Measurements from ENCODE around the gene GJD3. TPM values are rescaled to one million over a fixed set of nuclear protein-coding genes. Genes with fewer than 3 reads are reported as not detected.
"Not testable (repeated sequence)": the region's sequence is repeated elsewhere in the genome, so short reads cannot be mapped to it uniquely, and the experiment has no call there.

The GJD3 gene
- polyA plus RNA-seq, 4 donors = 0.32 to 1.1 TPM; not detected in 2

DNA sequence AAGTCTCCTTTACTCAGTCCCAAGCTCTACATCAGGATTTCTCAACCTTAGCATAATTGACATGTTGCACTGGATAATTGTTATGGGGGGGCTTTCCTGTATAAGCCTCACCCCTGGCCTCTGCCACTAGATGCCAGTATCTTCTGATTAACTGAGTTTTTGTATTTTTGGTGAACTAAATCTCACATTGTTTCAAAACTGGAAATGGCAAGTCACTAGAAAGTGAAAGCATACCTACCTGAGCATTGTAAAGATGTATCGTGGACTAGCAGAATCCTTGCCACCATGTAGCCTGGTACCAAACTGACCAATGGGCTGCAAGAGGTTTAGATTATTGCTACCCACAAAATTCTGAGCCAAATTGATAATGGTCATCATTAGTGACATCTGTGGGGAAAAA is 38.1 kb upstream of the GJD3 start:
- peaks cover 0 to 15% (median 0%) of the 10 kb centered on the region in 3 donors for H3K36me3 ChIP-seq (ENCODE audit: control insufficient read depth in 3 of 3, insufficient read depth in 2 of 3, low read depth in 1 of 3, low read length in 3 of 3)
- WGBS, 3 donors = 78 to 91% (median 78%) methylated on average over 1 of the region's 1 CpG
- FAIRE-seq = no peak

DNA sequence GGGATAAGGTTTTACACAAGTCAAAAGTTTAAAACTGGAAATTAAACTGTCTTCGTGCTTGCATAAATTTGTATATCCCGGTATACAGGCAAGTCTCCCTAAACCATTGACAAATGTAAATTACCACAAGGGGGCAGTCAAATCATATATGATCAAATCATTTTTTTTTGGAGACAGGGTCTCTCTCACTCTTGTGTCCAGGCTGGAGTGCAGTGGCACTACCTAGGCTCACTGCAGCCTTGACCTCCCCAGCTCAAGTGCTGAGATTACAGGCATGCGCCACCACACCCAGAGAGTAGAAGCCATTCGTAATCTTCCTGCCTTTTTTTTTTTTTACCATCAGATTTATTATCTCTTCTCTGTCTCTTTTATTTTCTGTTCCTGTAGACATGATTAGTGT is 34.6 kb upstream of the GJD3 start:
- no peak overlapping the region for H3K27ac ChIP-seq (ENCODE audit: low read depth in 1 of 3, low read length in 2 of 3)
- H3K9me3 ChIP-seq (ENCODE audit: control insufficient read depth in 2 of 2, insufficient read depth in 1 of 2, low read depth in 1 of 2, low read length in 1 of 2) = no peaks in the 10 kb centered on the region
- no peaks in the 10 kb centered on the region for H3K27me3 ChIP-seq (ENCODE audit: control insufficient read depth in 3 of 3, insufficient read depth in 3 of 3, low read length in 3 of 3)
- H3K4me1 ChIP-seq (ENCODE audit: control insufficient read depth in 3 of 3, insufficient read depth in 2 of 3, low read depth in 1 of 3, low read length in 2 of 3) = no peaks in the 10 kb centered on the region
- WGBS, 3 donors = 58 to 69% (median 64%) methylated on average over 4 of the region's 4 CpGs
- H3K4me3 ChIP-seq (ENCODE audit: low read depth in 1 of 3, low read length in 3 of 3) = no peak overlapping the region
- peaks cover 0 to 21% (median 0%) of the 10 kb centered on the region in 3 donors for H3K36me3 ChIP-seq (ENCODE audit: control insufficient read depth in 3 of 3, insufficient read depth in 2 of 3, low read depth in 1 of 3, low read length in 3 of 3)
- DNase-seq (peak; percentile 50 to 51), FAIRE-seq (no peak)

More for the DNA sequence above, 38.1 kb upstream of the GJD3 start:
- DNase-seq = no peak
- Histone ChIP-seq H3K9me3 (ENCODE audit: control insufficient read depth in 2 of 2, insufficient read depth in 1 of 2, low read depth in 1 of 2, low read length in 1 of 2) (no peaks in the 10 kb centered on the region), H3K27me3 (ENCODE audit: control insufficient read depth in 3 of 3, insufficient read depth in 3 of 3, low read length in 3 of 3) (no peaks in the 10 kb centered on the region), H3K4me1 (ENCODE audit: control insufficient read depth in 3 of 3, insufficient read depth in 2 of 3, low read depth in 1 of 3, low read length in 2 of 3) (no peaks in the 10 kb centered on the region), H3K4me3 (ENCODE audit: low read depth in 1 of 3, low read length in 3 of 3) (no peak overlapping the region), H3K27ac (ENCODE audit: low read depth in 1 of 3, low read length in 2 of 3) (no peak overlapping the region)

DNA sequence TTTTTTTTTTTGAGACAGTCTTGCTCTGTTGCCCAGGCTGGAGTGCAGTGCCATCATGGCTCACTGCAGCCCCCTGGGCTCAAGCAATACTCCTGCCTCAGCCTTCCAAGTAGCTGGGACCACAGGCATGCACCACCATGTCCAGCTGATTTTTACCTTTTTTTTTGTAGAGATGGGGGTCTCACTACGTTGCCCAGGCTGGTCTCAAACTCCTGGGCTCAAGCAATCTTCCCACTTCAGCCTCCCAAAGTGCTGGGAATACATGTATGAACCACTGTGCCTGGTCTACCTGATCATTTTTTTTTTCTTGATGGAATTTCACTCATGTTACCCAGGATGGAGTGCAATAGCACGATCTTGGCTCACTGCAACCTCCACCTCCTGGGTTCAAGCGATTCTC is 22.0 kb upstream of the GJD3 start:
- not testable (repeated sequence) for FAIRE-seq; H3K36me3 ChIP-seq (ENCODE audit: control insufficient read depth in 3 of 3, insufficient read depth in 2 of 3, low read depth in 1 of 3, low read length in 3 of 3); H3K9me3 ChIP-seq (ENCODE audit: control insufficient read depth in 2 of 2, insufficient read depth in 1 of 2, low read depth in 1 of 2, low read length in 1 of 2); DNase-seq; H3K27ac ChIP-seq (ENCODE audit: low read depth in 1 of 3, low read length in 2 of 3); H3K4me3 ChIP-seq (ENCODE audit: low read depth in 1 of 3, low read length in 3 of 3); H3K4me1 ChIP-seq (ENCODE audit: control insufficient read depth in 3 of 3, insufficient read depth in 2 of 3, low read depth in 1 of 3, low read length in 2 of 3); H3K27me3 ChIP-seq (ENCODE audit: control insufficient read depth in 3 of 3, insufficient read depth in 3 of 3, low read length in 3 of 3)
- 95 to 100% (median 96%) methylated on average over 3 of the region's 3 CpGs for WGBS, 3 donors

DNA sequence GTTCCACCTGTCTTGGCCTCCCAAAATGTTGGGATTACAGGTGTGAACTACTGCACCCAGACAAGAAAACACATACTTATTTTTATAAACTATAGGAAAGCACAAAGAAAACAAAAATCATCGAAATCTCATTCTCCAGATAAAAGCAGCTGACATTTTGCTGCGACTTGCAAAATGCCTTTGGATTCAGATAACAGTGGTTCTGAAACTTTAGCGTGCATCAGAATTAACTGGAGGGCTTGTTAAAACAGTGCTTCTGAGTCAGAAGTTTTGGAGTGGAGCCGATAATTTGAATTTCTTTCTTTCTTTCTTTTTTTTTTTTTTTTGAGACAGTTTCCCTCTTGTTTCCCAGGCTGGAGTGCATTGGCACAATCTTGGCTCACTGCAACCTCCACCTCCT is 17.7 kb upstream of the GJD3 start:
- WGBS, 3 donors = 94 to 96% (median 94%) methylated on average over 4 of the region's 4 CpGs
- Histone ChIP-seq H3K36me3 (ENCODE audit: control insufficient read depth in 3 of 3, insufficient read depth in 2 of 3, low read depth in 1 of 3, low read length in 3 of 3) (no peaks in the 10 kb centered on the region), H3K4me1 (ENCODE audit: control insufficient read depth in 3 of 3, insufficient read depth in 2 of 3, low read depth in 1 of 3, low read length in 2 of 3) (no peaks in the 10 kb centered on the region), H3K4me3 (ENCODE audit: low read depth in 1 of 3, low read length in 3 of 3) (no peak overlapping the region), H3K27ac (ENCODE audit: low read depth in 1 of 3, low read length in 2 of 3) (no peak overlapping the region), H3K27me3 (ENCODE audit: control insufficient read depth in 3 of 3, insufficient read depth in 3 of 3, low read length in 3 of 3) (no peaks in the 10 kb centered on the region), H3K9me3 (ENCODE audit: control insufficient read depth in 2 of 2, insufficient read depth in 1 of 2, low read depth in 1 of 2, low read length in 1 of 2) (no peaks in the 10 kb centered on the region)
- DNase-seq (no peak), FAIRE-seq (no peak)

DNA sequence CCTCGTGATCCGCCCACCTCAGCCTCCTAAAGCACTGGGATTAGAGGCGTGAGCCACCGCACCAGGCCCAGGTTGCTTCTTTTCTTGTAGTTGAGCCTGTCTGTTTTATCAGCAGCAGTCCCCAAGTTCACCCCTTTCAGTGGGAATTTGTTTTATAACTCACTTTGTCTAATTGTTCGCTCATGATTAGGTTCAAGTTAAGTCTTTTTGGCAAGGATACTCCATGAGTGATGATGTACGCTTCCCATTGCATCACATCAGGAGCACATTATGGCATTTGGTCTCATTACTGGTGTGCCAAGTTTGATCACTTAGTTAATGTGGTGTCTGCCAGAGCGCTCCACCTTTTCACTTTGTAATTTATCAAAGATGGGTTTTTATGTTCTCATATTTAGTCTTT is 14.4 kb upstream of the GJD3 start:
- Histone ChIP-seq H3K27ac (ENCODE audit: low read depth in 1 of 3, low read length in 2 of 3) (no peak overlapping the region), H3K4me3 (ENCODE audit: low read depth in 1 of 3, low read length in 3 of 3) (no peak overlapping the region), H3K27me3 (ENCODE audit: control insufficient read depth in 3 of 3, insufficient read depth in 3 of 3, low read length in 3 of 3) (no peaks in the 10 kb centered on the region), H3K4me1 (ENCODE audit: control insufficient read depth in 3 of 3, insufficient read depth in 2 of 3, low read depth in 1 of 3, low read length in 2 of 3) (no peaks in the 10 kb centered on the region), H3K9me3 (ENCODE audit: control insufficient read depth in 2 of 2, insufficient read depth in 1 of 2, low read depth in 1 of 2, low read length in 1 of 2) (no peaks in the 10 kb centered on the region), H3K36me3 (ENCODE audit: control insufficient read depth in 3 of 3, insufficient read depth in 2 of 3, low read depth in 1 of 3, low read length in 3 of 3) (no peaks in the 10 kb centered on the region)
- FAIRE-seq = no peak
- 79 to 91% (median 84%) methylated on average over 7 of the region's 7 CpGs for WGBS, 3 donors
- no peak for DNase-seq

DNA sequence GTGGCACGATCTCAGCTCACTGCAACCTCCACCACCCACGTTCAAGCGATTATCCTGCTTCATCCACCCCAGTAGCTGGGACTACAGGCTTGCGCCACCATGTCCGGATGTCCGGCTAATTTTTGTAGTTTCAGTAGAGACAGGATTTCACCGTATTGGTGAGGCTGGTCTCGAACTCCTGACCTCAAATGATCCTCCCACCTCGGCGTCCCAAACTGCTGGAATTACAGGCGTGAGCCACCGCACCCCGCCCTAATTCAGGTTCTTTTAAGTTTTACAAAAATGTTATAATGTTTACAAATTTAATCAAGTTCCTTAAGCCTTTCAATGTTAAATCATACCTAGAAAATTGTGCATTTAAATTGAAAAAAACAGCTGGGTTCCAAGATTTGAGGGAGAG is 13.3 kb upstream of the GJD3 start:
- H3K36me3 ChIP-seq (ENCODE audit: control insufficient read depth in 3 of 3, insufficient read depth in 2 of 3, low read depth in 1 of 3, low read length in 3 of 3) = no peaks in the 10 kb centered on the region
- FAIRE-seq = no peak
- no peaks in the 10 kb centered on the region for H3K4me1 ChIP-seq (ENCODE audit: control insufficient read depth in 3 of 3, insufficient read depth in 2 of 3, low read depth in 1 of 3, low read length in 2 of 3)
- DNase-seq = no peak
- no peaks in the 10 kb centered on the region for H3K27me3 ChIP-seq (ENCODE audit: control insufficient read depth in 3 of 3, insufficient read depth in 3 of 3, low read length in 3 of 3)
- WGBS, 3 donors = 81 to 89% (median 83%) methylated on average over 13 of the region's 13 CpGs
- no peak overlapping the region for H3K4me3 ChIP-seq (ENCODE audit: low read depth in 1 of 3, low read length in 3 of 3)
- H3K27ac ChIP-seq (ENCODE audit: low read depth in 1 of 3, low read length in 2 of 3) = no peak overlapping the region
- H3K9me3 ChIP-seq (ENCODE audit: control insufficient read depth in 2 of 2, insufficient read depth in 1 of 2, low read depth in 1 of 2, low read length in 1 of 2) = no peaks in the 10 kb centered on the region

DNA sequence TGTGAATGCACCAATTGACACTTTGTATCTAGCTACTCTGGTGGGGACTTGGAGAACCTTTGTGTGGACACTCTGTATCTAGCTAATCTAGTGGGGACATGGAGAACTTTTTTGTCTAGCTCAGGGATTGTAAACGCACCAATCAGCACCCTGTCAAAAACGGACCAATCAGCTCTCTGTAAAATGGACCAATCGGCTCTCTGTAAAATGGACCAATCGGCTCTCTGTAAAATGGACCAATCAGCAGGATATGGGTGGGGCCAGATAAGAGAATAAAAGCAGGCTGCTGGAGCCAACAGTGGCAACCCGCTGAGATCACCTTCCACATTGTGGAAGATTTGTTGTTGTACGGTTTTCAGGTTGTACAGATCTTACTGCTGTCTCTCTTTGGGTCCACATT is 12.0 kb upstream of the GJD3 start:
- not testable (repeated sequence) for DNase-seq; H3K9me3 ChIP-seq (ENCODE audit: control insufficient read depth in 2 of 2, insufficient read depth in 1 of 2, low read depth in 1 of 2, low read length in 1 of 2); FAIRE-seq; H3K4me3 ChIP-seq (ENCODE audit: low read depth in 1 of 3, low read length in 3 of 3); H3K27me3 ChIP-seq (ENCODE audit: control insufficient read depth in 3 of 3, insufficient read depth in 3 of 3, low read length in 3 of 3); H3K4me1 ChIP-seq (ENCODE audit: control insufficient read depth in 3 of 3, insufficient read depth in 2 of 3, low read depth in 1 of 3, low read length in 2 of 3); H3K27ac ChIP-seq (ENCODE audit: low read depth in 1 of 3, low read length in 2 of 3); H3K36me3 ChIP-seq (ENCODE audit: control insufficient read depth in 3 of 3, insufficient read depth in 2 of 3, low read depth in 1 of 3, low read length in 3 of 3)
- 77 to 84% (median 83%) methylated on average over 6 of the region's 6 CpGs for WGBS, 3 donors

DNA sequence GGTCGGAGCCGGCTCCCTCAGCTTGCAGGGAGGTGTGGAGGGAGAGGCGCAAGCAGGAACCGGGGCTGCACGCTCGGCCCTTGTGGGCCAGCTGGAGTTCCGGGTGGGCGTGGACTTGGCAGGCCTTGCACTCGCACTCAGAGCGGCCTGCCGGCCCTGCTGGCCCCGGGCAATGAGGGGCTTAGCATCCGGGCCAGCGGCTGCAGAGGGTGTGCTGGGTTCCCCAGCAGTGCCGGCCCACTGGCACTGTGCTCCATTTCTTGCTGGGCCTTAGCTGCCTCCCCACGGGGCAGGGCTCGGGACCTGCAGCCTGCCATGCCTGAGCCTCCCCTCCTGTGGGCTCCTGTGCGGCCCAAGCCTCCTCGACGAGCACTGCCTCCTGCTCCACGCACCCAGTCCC is 11.2 kb upstream of the GJD3 start:
- not testable (repeated sequence) for H3K9me3 ChIP-seq (ENCODE audit: control insufficient read depth in 2 of 2, insufficient read depth in 1 of 2, low read depth in 1 of 2, low read length in 1 of 2); DNase-seq; H3K27ac ChIP-seq (ENCODE audit: low read depth in 1 of 3, low read length in 2 of 3); H3K4me3 ChIP-seq (ENCODE audit: low read depth in 1 of 3, low read length in 3 of 3); FAIRE-seq; H3K36me3 ChIP-seq (ENCODE audit: control insufficient read depth in 3 of 3, insufficient read depth in 2 of 3, low read depth in 1 of 3, low read length in 3 of 3); H3K27me3 ChIP-seq (ENCODE audit: control insufficient read depth in 3 of 3, insufficient read depth in 3 of 3, low read length in 3 of 3); H3K4me1 ChIP-seq (ENCODE audit: control insufficient read depth in 3 of 3, insufficient read depth in 2 of 3, low read depth in 1 of 3, low read length in 2 of 3)
- WGBS, 3 donors = 73 to 88% (median 82%) methylated on average over 16 to 21 of the region's 21 CpGs

DNA sequence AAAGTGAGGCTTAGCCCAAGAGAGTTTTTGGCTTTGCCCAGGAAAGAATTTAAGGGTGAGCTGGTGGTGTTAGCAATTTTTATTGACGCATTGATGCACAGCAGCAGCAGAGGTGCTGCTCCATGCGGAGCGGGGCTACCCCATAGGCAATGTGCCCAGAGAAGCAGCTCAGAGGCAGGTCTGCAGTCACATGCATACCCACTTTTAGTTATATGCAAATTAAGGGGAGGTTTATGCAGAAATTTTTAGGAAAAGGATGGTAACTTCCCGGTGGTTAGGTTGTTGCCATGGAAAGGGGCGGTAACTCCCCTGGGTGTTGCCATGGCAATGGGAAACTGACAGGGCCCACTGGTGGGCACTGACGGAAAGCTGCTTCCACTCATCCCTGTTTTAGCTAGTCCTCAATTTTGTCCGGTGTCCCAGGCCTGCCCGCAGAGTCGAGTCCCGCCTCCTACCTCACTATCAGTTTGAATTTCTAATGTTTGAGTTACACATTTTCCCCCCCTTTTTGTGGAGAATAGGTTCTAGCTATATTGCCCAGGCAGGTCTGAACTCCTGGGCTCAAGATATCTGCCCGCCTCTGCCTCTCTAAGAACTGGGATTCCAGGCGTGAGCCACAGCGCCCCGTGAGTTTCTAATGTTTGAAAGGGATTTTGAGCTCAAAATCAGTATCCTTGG is 10.4 kb upstream of the GJD3 start:
- 86 to 89% (median 89%) methylated on average over 14 of the region's 14 CpGs for WGBS, 3 donors
- Histone ChIP-seq H3K36me3 (ENCODE audit: control insufficient read depth in 3 of 3, insufficient read depth in 2 of 3, low read depth in 1 of 3, low read length in 3 of 3) (no peaks in the 10 kb centered on the region), H3K27me3 (ENCODE audit: control insufficient read depth in 3 of 3, insufficient read depth in 3 of 3, low read length in 3 of 3) (no peaks in the 10 kb centered on the region), H3K9me3 (ENCODE audit: control insufficient read depth in 2 of 2, insufficient read depth in 1 of 2, low read depth in 1 of 2, low read length in 1 of 2) (peaks cover 0 to 9% of the 10 kb centered on the region in 2 donors), H3K4me3 (ENCODE audit: low read depth in 1 of 3, low read length in 3 of 3) (no peak overlapping the region), H3K27ac (ENCODE audit: low read depth in 1 of 3, low read length in 2 of 3) (no peak overlapping the region), H3K4me1 (ENCODE audit: control insufficient read depth in 3 of 3, insufficient read depth in 2 of 3, low read depth in 1 of 3, low read length in 2 of 3) (no peaks in the 10 kb centered on the region)
- FAIRE-seq (no peak), DNase-seq (no peak)
